Effector CD4-positive, alpha-beta T cell (primary cell): ENCODE measurements around the gene MICU1.
"Not testable (repeated sequence)": the region's sequence is repeated elsewhere in the genome, so short reads cannot be mapped to it uniquely, and the experiment has no call there.

Experiments
- DNase-seq: peaks from one replicate; pipeline ENCODE4 v3.0.0-alpha.2; 2020
- total RNA-seq: gene quantifications from one replicate; lab custom pipeline; 2026; lab: John Stamatoyannopoulos, UW

MICU1 gene, protein sequence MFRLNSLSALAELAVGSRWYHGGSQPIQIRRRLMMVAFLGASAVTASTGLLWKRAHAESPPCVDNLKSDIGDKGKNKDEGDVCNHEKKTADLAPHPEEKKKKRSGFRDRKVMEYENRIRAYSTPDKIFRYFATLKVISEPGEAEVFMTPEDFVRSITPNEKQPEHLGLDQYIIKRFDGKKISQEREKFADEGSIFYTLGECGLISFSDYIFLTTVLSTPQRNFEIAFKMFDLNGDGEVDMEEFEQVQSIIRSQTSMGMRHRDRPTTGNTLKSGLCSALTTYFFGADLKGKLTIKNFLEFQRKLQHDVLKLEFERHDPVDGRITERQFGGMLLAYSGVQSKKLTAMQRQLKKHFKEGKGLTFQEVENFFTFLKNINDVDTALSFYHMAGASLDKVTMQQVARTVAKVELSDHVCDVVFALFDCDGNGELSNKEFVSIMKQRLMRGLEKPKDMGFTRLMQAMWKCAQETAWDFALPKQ
- total RNA-seq, result 17.3 reads per million, percentile 43 among the genes with 10 or more reads in this experiment

DNA sequence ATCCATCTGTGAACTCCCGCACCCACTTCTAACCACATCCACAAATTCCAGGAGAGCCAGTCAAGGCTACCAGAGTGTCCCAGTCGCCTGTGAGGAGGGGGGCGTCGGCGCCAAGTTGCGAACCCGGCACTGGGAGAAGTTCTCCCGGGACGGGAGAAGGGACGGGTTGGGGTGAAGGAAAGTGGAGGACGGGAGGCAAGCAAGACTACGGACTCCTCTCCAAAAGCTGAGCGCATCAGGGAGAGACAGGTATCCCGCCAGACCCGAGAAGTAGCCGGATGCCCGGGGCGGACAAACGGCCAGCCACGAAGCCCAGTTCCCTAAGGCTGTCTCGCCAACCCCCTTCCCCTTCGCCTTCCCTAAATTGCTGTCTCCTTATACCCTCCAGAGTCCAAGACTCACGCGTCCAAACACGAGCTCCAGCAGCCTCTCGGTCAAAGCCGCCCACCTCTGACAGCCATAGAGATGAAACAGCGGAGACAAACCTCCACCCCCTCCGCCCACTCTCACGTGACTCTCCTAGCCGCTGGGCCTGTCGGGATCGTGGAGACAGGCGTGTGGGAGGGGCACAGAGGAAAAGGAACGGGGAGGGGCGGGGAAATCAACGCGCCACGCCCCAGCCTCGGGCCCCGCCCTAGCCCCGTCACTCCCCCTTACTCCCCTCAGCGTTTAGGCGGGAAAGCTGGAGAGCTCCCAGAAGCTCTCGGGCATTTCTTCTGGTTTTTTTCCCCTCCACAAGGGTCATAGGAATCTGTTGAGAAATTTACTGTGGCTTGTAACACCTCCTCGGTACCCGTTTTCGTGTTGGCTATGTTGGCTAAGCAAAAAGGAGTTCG is at the start of gene MICU1:
MICU1 (minus strand) TSS at position 472 of the 836 bp plus-strand sequence. CDS start 59,286 bp downstream, outside the sequence.
- peak; percentile 90 for DNase-seq

DNA sequence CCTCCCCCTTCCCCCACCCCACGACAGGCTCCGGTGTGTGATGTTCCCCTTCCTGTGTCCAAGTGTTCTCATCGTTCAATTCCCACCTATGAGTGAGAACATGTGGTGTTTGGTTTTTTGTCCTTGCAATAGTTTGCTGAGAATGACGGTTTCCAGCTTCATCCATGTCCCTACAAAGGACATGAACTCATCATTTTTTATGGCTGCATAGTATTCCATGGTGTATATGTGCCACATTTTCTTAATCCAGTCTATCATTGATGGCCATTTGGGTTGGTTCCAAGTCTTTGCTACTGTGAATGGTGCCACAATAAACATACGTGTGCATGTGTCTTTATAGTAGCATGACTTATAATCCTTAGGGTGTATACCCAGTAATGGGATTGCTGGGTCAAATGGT is 48.3 kb upstream of the MICU1 start:
- DNase-seq, result not testable (repeated sequence)

DNA sequence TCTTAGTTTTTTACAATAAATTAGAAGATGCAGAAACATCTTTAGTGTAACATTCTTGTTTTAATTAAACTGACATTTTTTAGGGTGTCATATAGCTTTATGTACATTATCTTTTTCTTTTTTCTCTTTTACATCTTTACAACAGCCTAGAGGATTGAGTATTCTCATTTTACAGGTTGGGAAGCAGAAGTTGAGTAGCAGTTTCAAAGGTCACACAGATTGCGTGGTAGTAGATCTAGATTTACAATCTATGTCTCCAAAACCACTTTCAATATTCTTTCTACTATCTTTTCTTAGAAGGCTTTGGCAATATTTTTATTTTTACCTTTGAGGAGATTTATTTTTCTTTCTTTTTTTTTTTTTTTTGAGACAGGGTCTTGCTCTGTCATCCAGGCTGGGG is 47.4 kb upstream of the MICU1 start:
- DNase-seq, result no peak

DNA sequence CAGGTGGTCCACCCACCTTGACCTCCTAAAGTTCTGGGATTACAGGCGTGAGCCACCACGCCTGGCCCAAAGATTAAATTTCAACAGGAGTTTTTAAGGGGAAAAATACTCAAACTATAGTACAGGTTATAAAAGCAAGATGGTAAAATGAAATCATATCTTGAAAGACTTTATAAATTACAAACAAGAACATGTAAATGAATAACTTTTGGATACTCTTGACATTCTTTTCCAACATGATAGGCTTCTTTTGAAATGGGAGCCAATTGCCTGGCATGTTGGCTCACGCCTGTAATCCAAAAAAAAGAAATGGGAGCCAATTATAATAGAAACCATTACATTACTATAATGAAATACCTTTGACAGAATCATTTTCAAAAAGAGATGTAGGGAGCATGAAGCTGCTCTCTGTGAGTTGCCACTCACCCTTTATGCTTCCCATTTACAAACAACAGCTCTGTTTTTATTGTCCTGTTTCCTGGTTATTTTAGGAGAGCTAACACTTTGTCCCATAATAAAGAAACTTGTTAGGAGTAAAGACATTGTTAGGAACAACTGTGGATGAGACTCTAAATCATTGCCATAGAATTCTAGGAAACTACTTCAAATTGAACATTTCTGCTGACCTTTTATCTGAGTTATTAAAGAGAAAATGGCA is 41.5 kb upstream of the MICU1 start:
- DNase-seq, result no peak

DNA sequence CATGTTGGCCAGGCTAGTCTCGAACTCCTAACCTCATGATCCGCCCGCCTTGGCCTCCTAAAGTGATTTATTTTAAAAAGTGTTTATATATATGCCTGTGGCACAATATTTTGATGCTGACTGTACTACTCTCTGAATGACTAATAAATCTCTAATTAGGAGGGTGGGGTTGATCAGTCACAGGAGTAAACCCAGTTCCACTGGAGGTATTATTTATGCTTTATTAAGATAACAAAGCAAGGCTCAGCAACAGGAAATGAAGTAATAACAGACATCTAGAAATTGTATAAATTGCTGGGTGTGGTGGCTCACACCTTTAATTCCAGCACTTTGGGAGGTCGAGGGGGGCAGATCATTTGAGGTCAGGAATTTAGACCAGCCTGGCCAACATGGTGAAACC is 40.0 kb upstream of the MICU1 start:
- no peak for DNase-seq

DNA sequence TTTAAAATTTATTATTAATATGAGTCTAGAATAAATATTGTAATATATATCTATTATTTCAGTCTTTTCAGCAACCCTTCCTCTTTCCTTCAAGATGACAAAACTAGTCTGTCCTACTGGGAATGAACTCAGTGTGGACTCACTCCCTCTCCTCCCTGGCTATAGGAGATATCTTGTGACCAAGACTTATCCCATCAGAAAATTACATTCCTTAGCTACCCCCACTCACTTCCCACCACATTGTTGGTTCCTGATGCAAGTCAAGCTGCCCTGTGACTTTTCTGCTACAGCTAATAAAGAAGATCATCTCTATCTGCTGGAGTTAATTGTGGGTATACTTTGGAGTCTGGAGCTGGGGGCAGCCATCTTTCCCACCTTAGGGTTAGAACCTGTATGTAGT is 38.1 kb upstream of the MICU1 start:
- DNase-seq, result no peak

DNA sequence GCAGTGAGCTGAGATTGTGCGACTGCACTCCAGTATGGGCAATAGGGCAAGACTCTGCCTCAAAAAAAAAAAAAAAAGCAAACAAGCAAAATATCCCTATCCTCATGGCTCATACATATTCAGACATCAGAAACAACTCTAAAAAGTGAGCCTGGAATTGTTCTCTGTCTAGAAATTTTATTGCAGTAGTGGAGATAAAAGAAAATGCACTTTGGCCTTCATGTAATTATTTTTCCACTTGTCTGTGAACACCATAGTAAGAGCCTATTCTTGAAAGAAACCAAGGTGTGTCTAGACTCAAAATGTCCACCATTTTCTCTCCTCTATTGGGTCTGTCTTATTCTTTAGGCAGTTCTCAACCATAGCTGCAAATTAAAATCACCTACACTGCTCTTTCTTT is 35.6 kb upstream of the MICU1 start:
- DNase-seq, result no peak

DNA sequence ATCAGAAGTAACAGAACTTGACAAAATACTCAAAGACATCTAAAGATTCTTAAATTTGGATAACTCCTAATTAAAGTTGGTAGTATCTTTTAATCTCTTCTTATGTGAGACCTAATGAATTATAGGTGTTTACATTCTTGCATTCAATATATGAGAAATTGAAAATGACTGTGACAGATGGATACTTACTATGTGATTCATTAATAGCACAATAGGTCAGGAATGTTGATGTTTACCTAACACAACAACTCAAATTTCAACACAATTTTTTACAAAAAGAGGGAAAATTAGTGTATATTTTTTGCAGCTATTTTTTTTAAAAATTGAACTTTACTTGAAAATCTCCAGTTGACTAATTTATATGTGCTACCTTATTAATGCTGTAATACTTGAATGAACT is 34.3 kb upstream of the MICU1 start:
- DNase-seq, result no peak

DNA sequence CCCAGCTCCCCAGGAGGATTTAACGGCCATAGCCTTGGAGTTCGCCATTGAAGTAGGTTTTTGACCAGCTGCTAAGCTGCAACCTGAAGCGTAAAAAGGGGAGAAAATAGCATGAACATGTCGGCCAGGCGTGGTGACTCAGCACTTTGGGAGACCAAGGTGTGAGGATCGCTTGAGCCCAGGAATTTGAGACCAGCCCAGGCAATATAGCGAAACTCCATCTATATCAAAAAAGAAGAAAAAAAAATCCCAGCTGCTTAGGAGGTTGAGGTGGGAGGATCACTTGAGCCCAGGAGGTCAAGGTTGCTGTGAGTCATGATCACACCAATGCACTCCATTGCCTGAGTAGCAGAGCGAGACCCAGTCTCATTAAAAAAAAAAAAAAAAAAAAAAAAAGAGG is 33.8 kb upstream of the MICU1 start:
- no peak for DNase-seq

DNA sequence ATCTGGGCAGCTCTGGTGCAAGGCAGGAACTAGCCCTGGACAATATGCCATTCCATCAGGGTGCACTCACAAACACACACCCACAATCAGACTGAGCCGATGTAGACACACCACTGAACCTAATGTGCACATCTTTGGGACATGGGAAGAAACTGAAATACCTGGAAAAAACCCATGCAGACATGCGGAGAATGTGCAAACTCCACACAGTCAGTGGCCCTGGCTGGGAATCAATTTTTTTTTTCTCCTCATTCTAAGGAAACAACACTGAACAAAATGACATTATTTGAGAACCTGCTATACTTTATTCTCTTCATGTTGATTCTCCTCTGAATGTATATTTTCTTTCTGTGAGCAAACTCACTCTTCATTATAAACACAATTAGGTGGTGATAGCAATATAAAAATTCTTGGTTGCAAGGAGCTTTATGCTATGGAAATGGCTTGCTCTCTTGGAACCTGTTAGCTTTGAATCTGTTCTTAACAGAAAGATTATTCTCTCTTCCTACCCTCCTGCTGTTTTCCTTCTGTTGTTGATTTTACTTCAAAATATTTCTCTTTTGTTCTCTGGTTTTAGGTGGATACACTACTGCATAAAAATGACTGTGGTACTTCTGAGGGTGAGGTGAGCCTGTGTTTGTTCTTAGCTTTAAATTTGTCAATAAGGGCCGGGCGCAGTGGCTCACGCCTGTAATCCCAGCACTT is 33.0 kb upstream of the MICU1 start:
- no peak for DNase-seq

DNA sequence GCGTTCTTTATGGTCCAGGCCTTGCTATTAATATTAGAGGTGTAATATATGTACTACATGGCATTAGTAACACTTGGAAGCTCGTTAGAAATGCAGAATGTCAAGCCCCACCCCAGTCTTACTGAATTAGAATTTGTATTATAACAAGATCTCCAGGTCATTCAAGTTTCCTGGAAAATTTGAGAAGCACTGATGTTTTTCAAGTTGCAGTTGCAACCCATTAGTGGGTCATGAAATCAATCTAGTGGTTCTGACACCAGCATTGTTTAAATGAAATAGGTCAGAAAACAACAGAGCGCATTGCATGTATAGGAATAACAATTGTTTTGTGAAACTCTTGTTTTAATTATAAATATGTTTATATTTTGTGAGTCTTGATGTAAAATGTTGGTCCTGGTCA is 28.8 kb upstream of the MICU1 start:
- no peak for DNase-seq

DNA sequence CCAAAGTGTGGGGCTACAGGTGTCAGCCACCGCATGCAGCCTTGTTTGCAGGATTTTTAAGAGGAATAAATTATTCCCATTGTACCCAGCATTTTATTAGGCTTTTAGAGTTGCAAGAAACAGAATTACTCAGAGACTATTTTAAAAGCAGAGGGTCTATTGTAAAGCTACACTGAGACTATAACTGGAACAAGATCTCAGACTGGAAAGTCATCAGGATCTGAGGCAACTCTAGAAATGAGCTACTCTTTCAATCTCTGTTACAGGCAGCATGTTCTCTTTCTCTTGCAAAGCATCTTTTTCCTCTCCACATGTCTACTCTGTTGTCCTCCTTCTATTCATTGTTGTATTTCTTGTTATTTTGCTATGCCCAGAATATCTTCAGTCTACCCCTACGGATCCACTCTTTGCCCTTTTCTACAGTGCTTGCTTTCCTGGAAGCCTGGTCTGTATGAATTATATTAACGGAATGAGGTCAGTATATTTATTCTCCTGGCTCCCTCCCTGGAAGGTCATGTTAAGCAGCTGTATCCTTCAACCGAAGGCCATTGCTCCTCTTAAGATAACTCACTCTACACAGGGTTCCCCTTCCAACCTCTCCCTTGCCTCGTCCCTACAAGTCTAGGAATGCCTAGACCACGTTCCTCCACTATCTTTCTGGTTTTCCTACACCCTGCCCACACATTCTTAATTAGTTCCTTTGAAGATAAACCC is 27.7 kb upstream of the MICU1 start:
- DNase-seq, result no peak

DNA sequence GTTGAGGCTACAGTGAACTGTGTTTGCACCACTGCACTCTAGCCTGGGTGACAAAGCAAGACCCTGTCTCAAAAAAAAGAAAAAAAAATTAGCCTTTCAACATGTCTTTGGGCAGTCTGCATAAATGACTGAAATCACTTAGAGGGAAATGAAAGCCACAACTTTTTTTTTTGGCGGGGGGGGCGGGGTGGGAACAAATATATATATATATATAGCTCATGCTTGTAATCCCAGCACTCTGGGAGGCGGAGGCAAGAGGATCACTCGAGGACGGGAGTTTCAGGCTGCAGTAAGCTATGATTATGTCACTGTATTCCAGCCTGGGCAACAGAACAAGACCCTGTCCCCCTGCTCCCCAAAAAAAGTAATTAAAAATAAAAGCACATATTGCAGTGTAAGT is 23.4 kb upstream of the MICU1 start:
- DNase-seq, result no peak

DNA sequence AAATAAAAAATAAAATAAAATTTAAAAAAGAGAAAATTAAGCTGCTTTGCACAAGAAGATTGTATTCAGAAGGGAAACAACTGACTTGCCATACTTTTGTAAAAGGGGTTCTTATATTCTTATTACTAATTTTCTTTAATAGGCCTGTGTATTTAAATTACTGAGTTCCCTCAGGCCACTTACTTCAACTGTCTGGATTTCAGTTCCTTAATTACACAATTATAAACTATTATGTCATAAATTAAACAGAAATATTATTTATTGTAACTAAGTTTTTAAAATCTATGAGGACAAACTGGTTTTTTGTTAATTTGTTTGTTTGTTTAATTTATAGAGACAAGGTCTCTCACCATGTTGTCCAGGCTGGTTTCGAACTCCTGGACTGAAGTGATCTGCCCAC is 22.4 kb upstream of the MICU1 start:
- no peak for DNase-seq

DNA sequence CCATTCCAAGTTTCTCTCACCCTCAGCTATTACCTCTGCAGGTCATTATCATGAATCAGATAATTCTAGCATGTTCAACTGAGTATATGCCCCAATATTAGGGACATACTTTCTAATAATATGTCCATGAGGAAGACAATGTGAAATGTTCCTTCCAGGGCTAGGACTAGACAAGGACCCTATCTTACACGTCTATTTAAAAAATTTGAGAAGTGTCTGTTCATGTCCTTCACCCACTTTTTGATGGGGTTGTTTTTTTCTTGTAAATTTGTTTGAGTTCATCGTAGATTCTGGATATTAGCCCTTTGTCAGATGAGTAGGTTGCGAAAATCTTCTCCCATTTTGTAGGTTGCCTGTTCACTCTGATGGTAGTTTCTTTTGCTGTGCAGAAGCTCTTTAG is 21.1 kb upstream of the MICU1 start:
- not testable (repeated sequence) for DNase-seq

DNA sequence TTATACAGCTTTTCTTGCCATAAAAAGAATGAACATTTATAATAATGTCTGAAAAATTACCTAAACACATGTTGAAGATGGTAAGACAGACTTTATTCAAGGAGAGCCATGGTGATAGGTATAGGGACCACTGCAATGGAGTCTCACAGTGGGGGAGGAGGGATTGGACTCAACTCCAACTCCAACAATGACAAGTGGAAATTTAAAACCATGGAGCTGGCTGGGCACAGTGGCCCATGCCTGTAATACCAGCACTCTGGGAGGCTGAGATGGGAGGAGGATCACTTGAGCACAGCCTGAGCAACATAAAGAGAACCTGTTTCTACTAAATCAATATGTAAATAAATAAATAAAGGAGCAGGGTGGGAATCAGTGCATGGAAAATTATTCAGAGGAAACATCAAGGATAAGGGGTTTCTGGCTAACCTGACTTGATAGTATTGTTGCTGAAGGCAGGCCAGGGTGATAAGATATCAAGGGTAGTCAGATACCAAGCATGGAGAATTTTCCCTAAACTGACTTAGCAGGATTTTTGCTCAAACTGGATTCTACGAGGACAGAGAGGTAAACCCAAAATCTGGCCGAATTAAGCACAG is 19.5 kb upstream of the MICU1 start:
- DNase-seq, result no peak

DNA sequence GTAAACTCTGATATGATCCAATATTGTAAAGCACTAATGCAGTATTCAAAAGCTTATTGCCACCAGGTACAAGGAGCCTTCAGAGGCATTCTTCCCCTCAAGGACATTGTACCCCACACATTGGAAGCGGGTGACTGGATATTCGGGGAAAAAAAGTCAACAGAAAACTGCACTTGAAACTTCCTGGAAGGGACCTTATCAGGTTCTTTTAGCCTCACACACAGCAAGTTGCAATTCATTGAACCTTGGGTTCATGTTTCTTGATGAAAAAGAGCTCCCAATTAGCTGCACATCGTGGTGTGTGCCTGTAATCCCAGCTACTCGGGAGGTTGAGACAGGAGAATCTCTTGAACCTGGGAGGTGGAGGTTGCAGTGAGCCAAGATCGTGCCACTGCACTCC is 16.4 kb upstream of the MICU1 start:
- no peak for DNase-seq

DNA sequence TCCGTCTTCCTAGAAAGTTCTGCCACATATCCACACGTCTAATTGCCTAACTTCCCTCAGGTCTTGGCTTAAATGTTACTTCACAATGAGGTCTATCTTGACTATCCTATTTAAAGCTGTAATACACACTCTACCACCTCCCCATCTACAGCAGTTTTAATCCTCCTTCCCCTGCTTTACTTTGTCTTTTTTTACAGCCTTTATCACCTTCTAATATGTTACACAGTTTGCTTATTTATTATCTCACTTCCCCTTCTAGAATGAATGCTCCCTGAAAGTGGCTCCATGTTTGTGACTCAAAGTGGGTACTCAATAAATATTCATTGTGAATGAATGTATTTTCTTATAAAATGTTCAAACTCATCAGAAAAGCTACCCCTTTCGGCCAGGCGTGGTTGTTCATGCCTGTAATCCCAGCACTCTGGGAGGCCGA is 13.6 kb upstream of the MICU1 start:
- no peak for DNase-seq

DNA sequence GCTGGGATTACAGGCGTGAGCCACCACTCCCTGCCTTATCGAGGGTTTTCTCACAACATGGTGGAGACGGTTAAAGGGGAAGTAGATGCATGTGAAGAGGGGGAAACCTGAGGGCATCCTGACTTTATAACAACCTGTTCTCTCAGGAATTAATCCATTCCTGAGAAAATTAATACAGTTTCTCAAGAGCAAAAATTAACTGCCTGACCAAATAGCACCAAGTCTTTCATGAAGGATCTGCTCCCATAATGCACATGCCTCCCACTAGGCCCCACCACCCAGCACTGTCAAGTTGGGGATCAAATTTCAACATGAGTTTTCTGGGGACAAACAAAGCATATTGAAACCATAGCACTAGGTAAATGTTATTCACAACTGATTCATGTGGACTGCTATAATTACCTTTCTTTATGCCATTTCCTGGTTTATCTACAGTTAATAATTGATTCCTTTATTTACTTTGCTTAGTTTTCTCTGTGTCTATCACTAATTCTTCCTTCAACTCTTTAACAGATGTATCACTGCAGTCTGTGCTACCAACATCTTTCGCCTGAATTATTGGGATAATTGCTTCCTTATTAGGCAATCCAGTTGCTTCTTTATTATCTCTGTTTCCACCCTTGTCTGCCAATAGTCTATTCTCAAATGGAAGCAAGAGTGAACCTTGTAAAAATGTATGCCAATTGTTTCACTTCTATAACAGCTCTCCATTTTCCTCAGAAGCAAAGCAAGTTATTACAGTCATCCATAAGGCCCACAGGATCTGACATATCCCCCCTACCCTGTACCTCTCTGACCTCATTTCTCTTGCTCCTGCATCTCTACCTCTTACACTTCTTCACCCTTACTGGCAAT is 12.9 kb upstream of the MICU1 start:
- DNase-seq, result no peak

DNA sequence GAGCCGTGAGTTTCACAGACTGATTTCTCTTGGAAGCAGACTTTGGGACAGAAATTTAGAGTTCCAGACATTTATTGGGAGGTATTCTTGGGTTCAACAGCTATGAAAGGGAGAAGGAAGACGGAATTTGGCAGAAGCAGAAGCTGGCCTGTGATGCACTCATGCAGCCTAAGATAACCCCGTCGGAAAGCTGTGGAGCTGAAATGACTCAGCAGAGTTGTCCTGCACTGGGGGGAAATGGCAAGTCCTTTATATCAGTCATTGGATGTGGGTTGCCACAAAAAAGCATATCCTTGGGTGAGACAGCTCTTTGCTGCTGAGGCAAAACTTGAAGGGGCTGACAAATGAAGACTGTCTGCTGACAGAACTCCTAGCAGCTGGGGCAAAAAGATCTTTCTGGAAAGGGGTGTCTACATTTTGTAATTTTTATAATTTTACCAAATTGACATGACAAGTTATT is 11.5 kb upstream of the MICU1 start:
- no peak for DNase-seq
